DND-41 (cell line): ENCODE results near the gene AGAP9.

ENCODE experiments used
- CTCF ChIP-seq: IDR thresholded peaks from 2 replicates; pipeline ENCODE4 v1.5.1; 2012; ENCODE audit warnings: borderline replicate concordance, low read length, moderate library complexity, mild to moderate bottlenecking; ENCODE audit not compliant: poor library complexity, severe bottlenecking; ENCODE audit errors: extremely low read depth
- EZH2 ChIP-seq: IDR thresholded peaks from 3 replicates; pipeline ENCODE4 v1.6.1; 2012; ENCODE audit warnings: borderline replicate concordance, low read depth, mild to moderate bottlenecking, moderate library complexity, low read length, inconsistent platforms; ENCODE audit not compliant: severe bottlenecking

DNA sequence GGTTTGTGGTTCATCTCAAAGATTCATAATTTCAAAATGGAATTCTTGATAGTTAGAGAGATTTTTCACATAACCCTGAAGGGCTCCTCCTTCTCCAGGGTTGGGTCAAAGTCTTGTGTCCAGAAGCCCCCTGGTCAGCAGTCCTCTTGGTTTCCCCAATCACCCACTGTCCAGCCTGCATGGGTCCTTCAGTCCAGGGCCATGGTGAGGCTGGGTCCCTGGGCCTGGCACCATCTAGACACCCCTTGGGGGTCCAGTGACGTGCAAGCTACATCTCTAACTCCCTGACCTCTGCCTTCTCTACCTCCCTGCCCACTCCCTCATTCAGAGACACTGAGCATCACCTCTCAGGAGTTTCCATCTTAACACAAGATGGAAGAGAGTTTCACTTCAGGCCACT is 65.6 kb downstream of the AGAP9 start:
- TF ChIP-seq CTCF (no peak), EZH2 (no peak)
